HEK293 (cell line): Measurements from ENCODE around the gene GCFC2.

ENCODE experiments used
- OSR2 ChIP-seq: fragments of 450-650 bp; formaldehyde crosslinking; IDR thresholded peaks from 2 replicates; pipeline ENCODE4 v1.5.1; 2016; ENCODE audit warnings: missing biosample characterization, missing genetic modification characterization
- ZBTB11 ChIP-seq: fragments of 450-650 bp; formaldehyde crosslinking; conservative IDR thresholded peaks from 2 replicates; pipeline ENCODE4 v1.5.1; 2016; ENCODE audit warnings: low read depth, missing biosample characterization, missing genetic modification characterization
- ZNF274 ChIP-seq, 2 experiments: fragments of 200-500 bp in 1 of 2; fragments of 450-650 bp in 1 of 2; sonication (Bioruptor generic) in 1 of 2; formaldehyde crosslinking in 1 of 2; IDR thresholded peaks; 2 replicates each; pipeline versions ENCODE4 v1.5.1 to v1.6.1; 2014 to 2016; ENCODE audit warnings: borderline replicate concordance in 1 of 2, inconsistent platforms in 1 of 2, low read length in 1 of 2, missing biosample characterization in 1 of 2, missing genetic modification characterization in 1 of 2
- ZNF549 ChIP-seq: fragments of 450-650 bp; IDR thresholded peaks from 2 replicates; pipeline ENCODE4 v1.5.1; 2018; ENCODE audit warnings: missing biosample characterization, missing genetic modification characterization, mild to moderate bottlenecking, inconsistent platforms, moderate library complexity
- ZNF560 ChIP-seq: fragments of 450-650 bp; formaldehyde crosslinking; IDR thresholded peaks from 2 replicates; pipeline ENCODE4 v1.5.1; 2017; ENCODE audit warnings: missing biosample characterization, missing genetic modification characterization, borderline replicate concordance
- ZNF747 ChIP-seq: fragments of 450-650 bp; formaldehyde crosslinking; IDR thresholded peaks from 2 replicates; pipeline ENCODE4 v1.5.1; 2016; ENCODE audit warnings: missing biosample characterization, missing genetic modification characterization
- ZNF792 ChIP-seq: fragments of 450-650 bp; formaldehyde crosslinking; IDR thresholded peaks from 2 replicates; pipeline ENCODE4 v1.5.1; 2016; ENCODE audit warnings: missing biosample characterization, missing genetic modification characterization
- TF ChIP-seq, protein P1 (sequence below): fragments of 450-650 bp; formaldehyde crosslinking; IDR thresholded peaks from 2 replicates; pipeline ENCODE4 v1.5.1; 2016; ENCODE audit warnings: missing biosample characterization, missing genetic modification characterization
- TF ChIP-seq, protein P2 (sequence below): fragments of 450-650 bp; IDR thresholded peaks from 2 replicates; pipeline ENCODE4 v1.5.1; 2018; ENCODE audit warnings: missing biosample characterization, missing genetic modification characterization

DNA sequence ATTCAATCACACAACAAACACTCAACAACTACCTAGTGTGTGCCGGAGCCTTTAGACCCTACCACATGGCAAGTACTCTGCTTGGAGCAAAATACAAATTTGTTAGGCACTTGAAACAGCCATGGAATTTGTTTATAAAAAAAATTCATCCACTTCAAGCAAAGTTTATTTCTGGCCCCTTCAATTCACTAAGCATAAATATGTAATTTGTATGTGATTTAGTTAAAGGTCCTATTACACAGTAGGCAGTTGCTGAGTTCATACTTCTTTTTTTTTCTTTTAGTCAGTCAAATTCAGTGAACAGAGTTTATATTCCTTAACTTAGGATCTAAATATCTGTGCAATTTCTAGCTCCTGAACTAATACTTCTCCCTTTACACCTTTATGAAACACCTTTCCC lies 22.5 kb downstream of the GCFC2 start:
- TF ChIP-seq, protein P1, sequence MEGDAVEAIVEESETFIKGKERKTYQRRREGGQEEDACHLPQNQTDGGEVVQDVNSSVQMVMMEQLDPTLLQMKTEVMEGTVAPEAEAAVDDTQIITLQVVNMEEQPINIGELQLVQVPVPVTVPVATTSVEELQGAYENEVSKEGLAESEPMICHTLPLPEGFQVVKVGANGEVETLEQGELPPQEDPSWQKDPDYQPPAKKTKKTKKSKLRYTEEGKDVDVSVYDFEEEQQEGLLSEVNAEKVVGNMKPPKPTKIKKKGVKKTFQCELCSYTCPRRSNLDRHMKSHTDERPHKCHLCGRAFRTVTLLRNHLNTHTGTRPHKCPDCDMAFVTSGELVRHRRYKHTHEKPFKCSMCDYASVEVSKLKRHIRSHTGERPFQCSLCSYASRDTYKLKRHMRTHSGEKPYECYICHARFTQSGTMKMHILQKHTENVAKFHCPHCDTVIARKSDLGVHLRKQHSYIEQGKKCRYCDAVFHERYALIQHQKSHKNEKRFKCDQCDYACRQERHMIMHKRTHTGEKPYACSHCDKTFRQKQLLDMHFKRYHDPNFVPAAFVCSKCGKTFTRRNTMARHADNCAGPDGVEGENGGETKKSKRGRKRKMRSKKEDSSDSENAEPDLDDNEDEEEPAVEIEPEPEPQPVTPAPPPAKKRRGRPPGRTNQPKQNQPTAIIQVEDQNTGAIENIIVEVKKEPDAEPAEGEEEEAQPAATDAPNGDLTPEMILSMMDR (tag by site-specific recombination) = no peak
- no peak for TF ChIP-seq OSR2
- TF ChIP-seq ZNF792 (tag by site-specific recombination) = no peak
- no peak for TF ChIP-seq ZNF549
- no peak for TF ChIP-seq ZNF747 (tag by site-specific recombination)
- TF ChIP-seq ZBTB11 (tag by site-specific recombination) = no peak
- TF ChIP-seq ZNF560 (tag by site-specific recombination) = no peak
- TF ChIP-seq, protein P2, sequence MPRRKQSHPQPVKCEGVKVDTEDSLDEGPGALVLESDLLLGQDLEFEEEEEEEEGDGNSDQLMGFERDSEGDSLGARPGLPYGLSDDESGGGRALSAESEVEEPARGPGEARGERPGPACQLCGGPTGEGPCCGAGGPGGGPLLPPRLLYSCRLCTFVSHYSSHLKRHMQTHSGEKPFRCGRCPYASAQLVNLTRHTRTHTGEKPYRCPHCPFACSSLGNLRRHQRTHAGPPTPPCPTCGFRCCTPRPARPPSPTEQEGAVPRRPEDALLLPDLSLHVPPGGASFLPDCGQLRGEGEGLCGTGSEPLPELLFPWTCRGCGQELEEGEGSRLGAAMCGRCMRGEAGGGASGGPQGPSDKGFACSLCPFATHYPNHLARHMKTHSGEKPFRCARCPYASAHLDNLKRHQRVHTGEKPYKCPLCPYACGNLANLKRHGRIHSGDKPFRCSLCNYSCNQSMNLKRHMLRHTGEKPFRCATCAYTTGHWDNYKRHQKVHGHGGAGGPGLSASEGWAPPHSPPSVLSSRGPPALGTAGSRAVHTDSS (tag by site-specific recombination) = no peak
- no peak for TF ChIP-seq ZNF274 (IDR thresholded peaks at IDR 0.05; ENCODE audit: low read length)
- no peak for TF ChIP-seq ZNF274 (tag by site-specific recombination; IDR thresholded peaks at IDR 0.05; ENCODE audit: borderline replicate concordance)
